Limb (tissue), 2 donors: Measurements from ENCODE around the gene PDZD11.
"Not testable (repeated sequence)": the region's sequence is repeated elsewhere in the genome, so short reads cannot be mapped to it uniquely, and the experiment has no call there.

Source experiments
- DNase-seq, 2 donors: peaks; one replicate each; pipeline ENCODE4 v3.0.0-alpha.2; 2016; ENCODE audit errors: extremely low spot score in 2 of 2

PDZD11 gene

DNA sequence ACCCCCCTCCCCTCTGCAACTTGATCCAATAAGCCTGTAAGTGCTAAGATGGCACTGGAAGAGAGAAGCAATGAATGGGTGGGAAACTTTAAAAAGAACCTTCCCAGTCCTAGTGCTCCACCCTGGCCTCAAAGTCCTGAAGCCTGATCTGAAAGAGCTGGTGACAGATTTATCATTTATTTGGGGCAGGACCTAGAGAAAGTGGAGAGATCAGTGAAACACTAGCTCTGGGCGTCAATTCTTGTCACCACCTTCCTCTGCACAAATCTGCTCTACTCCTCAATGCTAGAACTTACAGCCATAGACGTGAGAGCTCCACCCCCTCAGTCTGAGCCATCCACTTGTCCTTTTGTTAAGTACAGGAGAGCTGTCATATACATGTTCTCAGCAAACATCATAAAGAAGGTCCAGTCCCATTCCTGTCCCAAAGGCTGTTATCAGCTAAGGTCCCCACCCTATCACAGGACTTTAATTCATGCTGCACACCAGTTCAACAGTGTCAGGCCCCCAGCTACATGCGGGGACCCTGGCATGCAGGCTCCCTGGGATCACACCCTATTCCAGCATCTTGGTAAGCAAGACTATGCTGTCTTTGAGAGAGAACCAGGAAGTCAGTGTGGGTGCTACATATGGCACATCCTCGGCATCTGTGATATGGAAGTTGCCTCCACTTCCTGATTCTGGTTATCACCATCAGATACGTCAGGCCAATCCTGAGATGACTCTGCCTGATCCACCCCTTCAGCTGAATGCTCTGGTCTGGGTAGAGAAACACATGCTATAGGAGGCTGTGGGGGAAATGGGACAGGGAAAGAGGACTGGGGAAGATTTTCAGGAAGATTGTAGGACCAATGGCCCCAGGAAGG lies 32.1 kb downstream of the PDZD11 start:
- DNase-seq = no peak

DNA sequence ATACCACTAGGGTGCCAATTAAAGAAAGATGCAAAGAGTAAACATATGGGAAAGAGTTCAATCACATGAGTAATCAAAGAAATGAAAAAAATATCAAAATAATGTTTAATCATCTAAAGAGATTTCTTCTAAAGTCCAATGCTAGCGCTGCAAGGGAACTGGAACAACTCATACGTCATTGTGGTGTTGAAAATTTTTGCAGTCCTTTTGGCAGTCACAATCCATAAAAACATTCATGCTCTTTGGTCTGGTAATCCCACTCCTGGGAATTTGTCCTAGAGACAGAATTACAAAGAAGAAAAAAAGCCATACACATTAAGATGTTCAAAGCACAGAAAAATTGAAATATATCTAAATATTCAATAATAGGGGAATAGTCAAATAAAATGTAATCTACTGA lies 34.3 kb downstream of the PDZD11 start:
- DNase-seq = no peak

DNA sequence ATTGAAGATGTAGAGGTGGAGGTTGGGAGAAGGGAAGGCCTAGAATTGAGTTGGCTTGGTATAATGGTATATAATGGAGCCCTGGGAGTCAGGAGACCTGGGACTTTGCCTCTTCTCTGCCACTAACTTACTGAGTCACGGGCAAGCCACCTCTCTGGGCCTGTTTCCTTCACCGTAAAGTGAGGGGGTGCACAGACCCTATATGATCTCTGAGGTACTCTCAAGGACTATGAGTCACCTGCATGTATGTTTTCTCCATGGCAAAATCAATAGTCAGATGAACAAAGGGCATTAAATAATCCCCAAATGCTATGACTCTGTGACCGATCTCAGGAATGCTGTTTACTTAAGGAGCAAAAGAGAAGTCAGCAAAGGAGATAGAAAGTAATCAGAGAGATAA lies 34.8 kb downstream of the PDZD11 start:
- DNase-seq = no peak

DNA sequence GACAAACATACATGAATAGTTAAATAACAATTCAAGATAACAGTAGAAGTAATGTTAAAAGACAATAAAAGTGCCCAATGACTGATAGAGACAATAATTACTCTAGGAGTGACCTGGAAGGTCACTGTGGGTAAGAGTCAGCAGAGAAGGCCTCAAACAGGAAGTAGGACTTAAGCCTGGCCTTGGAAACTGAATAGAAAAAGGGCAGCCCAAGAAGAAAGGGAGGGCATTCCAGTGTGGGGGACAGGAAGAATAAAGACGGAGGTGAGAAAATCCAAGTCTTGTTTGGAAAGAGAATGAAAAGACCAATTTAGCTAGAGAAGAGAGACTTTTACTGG lies 35.7 kb downstream of the PDZD11 start:
- no peak for DNase-seq

DNA sequence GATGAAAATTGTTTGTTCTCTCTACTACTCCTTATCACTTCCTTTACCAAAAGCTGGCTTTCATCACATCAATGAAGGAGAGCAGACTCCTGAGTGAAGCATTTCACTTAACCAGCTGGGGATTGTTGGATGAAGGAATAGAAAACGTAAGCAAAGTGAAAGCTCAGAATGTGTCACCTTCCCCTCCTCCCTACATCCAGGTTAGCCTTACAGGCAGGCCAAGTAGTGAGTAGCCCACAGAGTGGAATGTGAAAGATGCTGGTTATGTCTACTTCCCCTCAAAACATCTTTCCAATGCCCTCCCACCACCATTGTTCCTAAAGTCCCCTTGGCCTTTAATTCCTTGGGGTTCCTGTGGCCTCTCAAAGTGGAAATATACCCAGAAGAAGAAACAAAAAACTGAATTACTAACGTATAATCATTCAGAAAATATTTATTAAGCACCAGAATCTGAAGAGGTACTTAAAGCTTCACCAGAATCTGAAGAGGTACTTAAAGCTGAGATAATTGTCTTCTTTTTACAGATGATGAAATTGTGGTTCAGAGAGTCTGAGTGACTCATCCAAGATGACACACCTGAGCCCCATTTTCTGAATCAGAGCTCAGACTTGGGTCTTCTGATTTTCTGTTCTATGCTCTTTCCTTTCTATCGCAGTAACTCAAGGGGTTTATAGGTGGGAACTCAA lies 36.2 kb downstream of the PDZD11 start:
- no peak for DNase-seq

DNA sequence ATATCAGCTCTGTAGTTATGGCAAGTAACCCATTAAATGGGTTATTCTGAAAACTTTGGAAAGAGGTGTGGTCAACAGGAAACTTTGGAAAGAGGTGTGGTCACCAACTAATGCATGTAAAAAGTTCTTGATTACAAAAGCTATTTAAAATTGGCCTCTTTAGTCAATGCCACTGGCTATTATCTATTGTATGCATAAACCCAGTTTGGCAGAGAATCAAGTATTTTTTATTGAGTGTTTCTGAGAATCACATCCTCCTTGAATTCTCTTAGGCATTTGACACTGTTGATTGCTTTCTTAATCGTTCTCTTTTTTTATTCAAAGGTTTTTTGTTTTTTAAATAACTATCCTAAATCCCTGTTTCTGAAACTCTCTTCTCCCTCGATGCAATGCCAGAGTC lies 37.2 kb downstream of the PDZD11 start:
- no peak for DNase-seq

DNA sequence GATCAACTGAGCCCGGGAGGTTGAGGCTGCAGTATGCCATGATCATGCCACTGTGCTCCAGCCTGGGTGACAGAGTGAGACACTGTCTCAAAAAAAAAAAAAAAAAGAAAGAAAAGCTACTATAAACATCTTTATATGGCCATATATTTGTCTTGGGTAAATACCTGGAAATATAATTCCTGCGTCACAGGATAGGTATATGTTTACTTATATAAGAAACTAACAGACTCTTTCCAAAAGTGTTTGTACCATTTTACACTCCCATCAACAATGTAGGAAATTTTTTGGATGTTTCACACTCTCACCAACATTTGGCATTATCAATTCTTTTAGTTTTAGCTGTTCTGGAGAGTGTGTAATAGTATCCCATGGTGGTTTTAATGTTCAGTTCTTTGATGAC lies 42.5 kb downstream of the PDZD11 start:
- DNase-seq = no peak

DNA sequence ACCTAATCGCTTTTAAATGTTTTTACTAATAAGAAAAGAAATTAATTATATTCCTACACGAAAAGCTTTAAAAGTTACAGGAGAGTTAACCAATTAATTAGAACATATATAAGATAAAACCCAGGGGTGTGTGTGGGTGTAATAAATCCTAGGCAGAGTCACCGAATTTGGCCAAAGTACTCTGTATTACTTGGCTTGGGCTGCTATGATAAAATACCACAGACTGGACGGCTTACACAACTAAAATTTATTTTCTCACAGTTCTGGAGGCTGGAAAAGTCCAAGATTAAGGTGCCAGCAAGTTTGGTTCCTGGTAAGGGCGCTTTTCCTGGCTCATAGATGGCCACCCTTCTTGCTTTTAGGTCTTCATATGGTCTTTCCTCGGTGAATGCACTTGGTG lies 44.8 kb downstream of the PDZD11 start:
- DNase-seq = no peak

DNA sequence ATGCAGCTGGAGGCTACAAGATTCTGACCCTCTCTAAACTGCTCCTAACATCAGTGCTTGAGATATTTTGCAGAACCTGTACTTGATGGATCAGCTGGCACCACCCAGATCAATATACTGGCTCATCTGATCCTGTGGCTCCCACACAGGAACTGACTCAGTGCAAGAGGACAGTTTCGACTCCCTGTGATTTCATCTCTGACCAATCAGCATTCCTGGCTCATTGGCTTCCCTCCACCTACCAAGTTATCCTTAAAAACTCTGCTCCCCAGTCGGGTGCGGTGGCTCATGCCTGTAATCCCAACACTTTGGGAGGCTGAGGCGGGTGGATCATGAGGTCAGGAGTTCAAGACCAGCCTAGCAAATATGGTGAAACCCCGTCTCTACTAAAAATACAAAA lies 46.1 kb downstream of the PDZD11 start:
- DNase-seq = not testable (repeated sequence)

DNA sequence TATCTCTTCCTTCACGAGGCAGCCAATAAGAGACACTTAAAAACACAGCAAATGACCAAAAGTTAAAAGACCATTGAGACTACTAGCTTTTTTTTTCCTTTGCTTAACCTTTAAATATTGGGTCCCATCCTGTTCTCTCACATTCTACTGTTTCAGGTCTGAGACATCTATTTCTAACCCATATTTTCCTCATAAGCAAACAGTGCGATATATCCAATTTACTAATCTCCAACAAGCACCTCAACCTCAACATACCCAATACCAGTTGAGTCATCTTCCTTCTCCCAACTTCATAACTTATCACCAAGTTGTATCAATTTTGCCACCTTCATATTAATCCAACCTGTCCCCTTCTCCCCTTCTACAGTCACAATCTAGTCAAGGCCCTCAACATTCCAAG lies 48.2 kb downstream of the PDZD11 start:
- no peak for DNase-seq

DNA sequence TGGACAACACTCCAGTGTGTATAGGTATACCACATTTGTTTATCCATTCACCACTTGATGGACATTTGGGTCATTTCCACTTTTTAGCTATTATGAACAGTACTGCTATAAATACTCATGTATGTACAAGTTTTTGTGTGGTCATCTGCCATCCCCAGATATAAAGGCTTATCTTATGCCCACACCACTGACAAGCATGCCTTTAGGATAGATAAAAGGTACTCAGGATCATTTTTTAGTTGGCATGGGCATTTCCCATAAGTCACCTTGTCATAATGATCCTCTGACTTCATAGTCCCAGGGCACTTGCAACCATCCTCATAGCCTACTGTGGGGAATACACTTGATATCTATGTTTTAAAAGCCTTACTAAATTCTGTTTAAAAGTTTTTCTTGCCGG lies 49.0 kb downstream of the PDZD11 start:
- DNase-seq = no peak
